Karpas-422 (cell line): Measurements from ENCODE around the gene ZNF763. TPM values are rescaled to one million over a fixed set of nuclear protein-coding genes. Genes with fewer than 3 reads are reported as not detected.
"Not testable (repeated sequence)": the region's sequence is repeated elsewhere in the genome, so short reads cannot be mapped to it uniquely, and the experiment has no call there.

Experiments
- DNase-seq: peaks from one replicate; pipeline ENCODE4 v3.0.0-alpha.2; 2015
- H2AFZ ChIP-seq: fragments of 200-600 bp; sonication (generic); 2 replicates; pipeline ENCODE4 v1.6.1; 2014; ENCODE audit warnings: antibody characterized with exemption, low read length, mixed read lengths
- H3K27ac ChIP-seq: fragments of 200-600 bp; sonication (generic); 2 replicates; pipeline ENCODE4 v1.5.1; 2014; ENCODE audit warnings: mild to moderate bottlenecking, low read length, moderate library complexity
- H3K27me3 ChIP-seq: fragments of 200-600 bp; sonication (generic); 2 replicates; pipeline ENCODE4 v1.6.1; 2014; ENCODE audit warnings: low read length, mixed read lengths
- H3K36me3 ChIP-seq: fragments of 200-600 bp; sonication (generic); 2 replicates; pipeline ENCODE4 v1.6.1; 2014; ENCODE audit warnings: low read length, mixed read lengths; ENCODE audit not compliant: insufficient read depth
- H3K4me1 ChIP-seq: fragments of 200-600 bp; sonication (generic); 2 replicates; pipeline ENCODE4 v1.6.1; 2014; ENCODE audit warnings: mild to moderate bottlenecking, low read length, mixed read lengths
- H3K4me2 ChIP-seq: fragments of 200-600 bp; sonication (generic); 2 replicates; pipeline ENCODE4 v1.6.1; 2014; ENCODE audit warnings: low read length, low read depth, mild to moderate bottlenecking; ENCODE audit not compliant: poor library complexity, severe bottlenecking
- H3K4me3 ChIP-seq: fragments of 200-600 bp; sonication (generic); 2 replicates; pipeline ENCODE4 v1.5.1; 2014; ENCODE audit warnings: mild to moderate bottlenecking, antibody characterized with exemption, low read length, mixed read lengths
- H3K79me2 ChIP-seq: fragments of 200-600 bp; sonication (generic); 2 replicates; pipeline ENCODE4 v1.6.1; 2014; ENCODE audit warnings: mild to moderate bottlenecking, low read length, mixed read lengths
- H3K9ac ChIP-seq: fragments of 200-600 bp; sonication (generic); 2 replicates; pipeline ENCODE4 v1.6.0; 2014; ENCODE audit warnings: low read length
- H3K9me2 ChIP-seq: fragments of 200-600 bp; sonication (generic), shearing (Covaris generic); replicated peaks from 2 replicates; pipeline ENCODE4 v1.6.0; 2014; ENCODE audit warnings: mild to moderate bottlenecking, low read length, moderate library complexity; ENCODE audit not compliant: insufficient read depth
- H3K9me3 ChIP-seq: fragments of 300-700, 200-600 bp; sonication (generic); 2 replicates; pipeline ENCODE4 v1.6.1; 2014; ENCODE audit warnings: low read length, mixed read lengths
- H4K20me1 ChIP-seq: fragments of 200-600 bp; sonication (generic); 2 replicates; pipeline ENCODE4 v1.6.1; 2014; ENCODE audit warnings: mild to moderate bottlenecking, antibody characterized with exemption, low read length, low read depth; ENCODE audit not compliant: insufficient read depth
- total RNA-seq: library from RNA; depleted of rRNA; stranded (reverse); fragments of >200 nt; shearing (Covaris generic); gene quantifications from 2 replicates; pipeline ENCODE4 v1.2.3, GENCODE V29; 2014; ENCODE audit warnings: low replicate concordance; rRNA removed

ZNF763 gene
- total RNA-seq = 3.2 and 9.2 TPM in 2 replicates

DNA sequence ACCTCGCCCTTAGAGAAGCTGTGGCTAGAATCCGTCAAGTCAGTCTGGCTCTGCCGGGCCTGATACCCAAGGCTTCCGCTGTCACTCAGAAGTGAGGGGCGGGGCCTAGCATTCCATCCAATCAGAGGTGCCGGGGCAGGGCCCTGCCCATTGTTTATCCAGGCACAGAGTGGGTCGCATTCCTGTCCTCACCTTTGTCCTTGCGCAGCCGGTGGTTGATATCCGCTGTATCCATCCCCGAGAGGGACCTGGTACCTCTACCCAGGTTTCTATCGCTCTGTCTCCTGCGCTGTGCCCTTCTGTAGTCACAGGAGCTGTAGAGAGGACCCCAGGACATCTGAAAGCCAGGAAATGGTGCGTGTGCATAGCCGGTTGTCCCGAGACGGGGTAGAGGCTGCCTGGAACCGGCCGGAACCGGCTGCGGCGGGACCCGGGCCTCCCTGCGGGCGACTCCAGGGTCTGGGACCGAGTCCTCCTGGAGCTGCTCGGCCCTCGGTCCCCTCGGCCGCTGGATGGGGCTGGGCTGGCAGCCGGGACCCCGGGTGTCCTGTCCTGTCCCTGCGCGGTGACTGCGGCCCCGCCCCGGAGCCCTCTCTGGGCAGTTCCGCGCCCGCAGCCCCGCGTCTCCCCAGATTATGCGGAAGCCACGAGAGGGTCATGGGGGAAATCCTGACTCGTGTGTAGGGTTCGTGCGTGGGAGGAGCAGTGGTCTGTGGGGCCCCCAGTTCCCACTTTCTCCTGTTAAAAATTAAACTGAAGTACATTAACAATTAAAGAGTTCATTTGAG is at the start of gene ZNF763:
Gene ZNF763 (plus strand): TSS at position 183 of the 788 bp plus-strand sequence. CDS start 169 bp downstream, at position 352.
- peak within 1 kb of the TSS; percentile 83 for H2AFZ ChIP-seq

DNA sequence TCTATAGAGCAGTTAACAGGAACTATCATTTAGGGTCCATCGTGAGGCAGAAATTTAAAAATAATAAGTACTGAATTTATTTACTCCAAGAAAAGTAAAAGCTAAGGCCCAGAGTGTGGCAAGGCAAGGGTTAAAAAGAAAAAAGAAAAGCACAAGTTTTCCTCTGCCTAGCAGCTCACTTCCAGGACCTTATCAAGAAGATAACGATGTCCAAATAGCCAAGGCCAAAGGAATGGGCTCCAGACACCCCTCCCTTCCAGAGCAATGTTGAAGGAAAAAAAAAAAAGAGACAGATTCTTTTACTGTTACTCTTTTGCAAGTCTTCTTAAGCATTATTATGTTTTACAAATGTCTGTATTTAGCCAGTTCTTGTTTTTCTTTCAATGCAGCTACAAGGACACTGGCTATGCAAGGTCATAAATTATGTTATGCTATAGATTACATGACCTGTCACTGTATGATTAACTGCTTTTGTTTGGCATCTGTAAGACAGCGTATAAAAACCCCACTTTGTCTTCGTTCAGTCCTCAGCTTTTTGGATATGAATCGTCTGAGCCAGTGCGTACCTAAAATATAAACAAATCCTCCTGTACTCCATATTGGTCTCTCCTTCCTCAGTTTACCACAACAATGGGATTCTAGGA is 42.9 kb upstream of the ZNF763 start:
- H3K27me3 ChIP-seq = no peaks in the 10 kb centered on the region
- no peak overlapping the region for H3K4me2 ChIP-seq
- peaks cover 10% of the 10 kb centered on the region for H3K36me3 ChIP-seq
- H3K9me2 ChIP-seq = no peaks in the 10 kb centered on the region
- peaks cover 6% of the 10 kb centered on the region; the same call in 1 of the 2 replicates for H3K9me3 ChIP-seq
- no peaks in the 10 kb centered on the region for H4K20me1 ChIP-seq
- H3K27ac ChIP-seq = no peak overlapping the region
- H3K4me3 ChIP-seq = no peak overlapping the region
- peaks cover 20% of the 10 kb centered on the region for H3K79me2 ChIP-seq
- peaks cover 13% of the 10 kb centered on the region for H3K4me1 ChIP-seq
- no peak overlapping the region for H3K9ac ChIP-seq
- DNase-seq = no peak
- no peak overlapping the region for H2AFZ ChIP-seq

More for the DNA sequence above, at the start of gene ZNF763:
- H3K27me3 ChIP-seq = no peaks in the 10 kb centered on the region
- H3K9ac ChIP-seq = peak within 1 kb of the TSS; percentile 82
- peak within 1 kb of the TSS; percentile 85 for H3K4me2 ChIP-seq
- no peaks in the 10 kb centered on the region for H3K9me2 ChIP-seq
- H3K79me2 ChIP-seq = 0 out of 2 replicates have a peak, but pooled peaks cover 5% of the 10 kb centered on the region
- H3K4me1 ChIP-seq = peaks cover 15% of the 10 kb centered on the region
- H3K36me3 ChIP-seq = peaks cover 8% of the 10 kb centered on the region
- peak within 1 kb of the TSS; percentile 91 for H3K4me3 ChIP-seq
- H4K20me1 ChIP-seq = no peaks in the 10 kb centered on the region
- no peaks in the 10 kb centered on the region for H3K9me3 ChIP-seq
- peak within 1 kb of the TSS; percentile 63 for H3K27ac ChIP-seq
- DNase-seq = peak; percentile 97

DNA sequence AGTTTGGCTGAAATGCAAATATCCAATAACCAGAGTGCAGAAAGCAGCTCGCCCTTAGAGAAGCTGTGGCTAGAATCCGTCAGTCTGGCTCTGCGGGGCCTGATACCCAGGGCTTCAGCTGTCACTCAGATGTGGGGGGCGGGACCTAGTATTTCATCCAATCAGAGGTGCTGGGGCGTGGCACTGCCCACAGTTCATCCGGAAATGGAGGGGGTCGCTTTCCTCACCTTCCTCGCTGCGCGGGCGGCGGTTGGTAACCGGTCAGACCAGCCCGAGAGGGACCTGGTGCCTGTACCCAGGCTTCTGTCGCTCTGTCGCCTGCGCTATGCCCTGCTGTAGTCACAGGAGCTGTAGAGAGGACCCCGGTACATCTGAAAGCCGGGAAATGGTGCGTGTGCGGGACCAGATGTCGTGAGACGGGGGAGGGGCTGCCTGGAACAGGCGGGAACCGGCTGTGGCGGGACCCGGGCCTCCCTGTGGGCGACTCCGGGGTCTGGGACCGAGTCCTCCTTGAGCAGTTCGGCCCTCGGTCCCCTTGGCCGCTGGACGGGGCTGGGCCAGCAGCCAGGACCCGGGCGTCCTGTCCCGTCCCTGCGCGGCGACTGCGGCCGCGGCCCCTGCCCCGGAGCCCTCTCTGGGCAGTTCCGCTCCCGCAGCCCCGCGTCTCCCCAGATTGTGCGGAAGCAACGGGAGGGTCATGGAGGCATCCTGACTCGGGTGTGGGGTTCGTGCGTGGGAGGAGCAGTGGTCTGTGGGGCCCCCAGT is 39.8 kb upstream of the ZNF763 start, which contains the start of gene ZNF700:
Gene ZNF700 (plus strand): TSS at position 222 of the 765 bp plus-strand sequence. CDS start 104 bp downstream, at position 326.
- Histone ChIP-seq H3K4me3 (peak within 1 kb of the TSS; percentile 85), H3K27me3 (no peaks in the 10 kb centered on the region), H3K4me1 (peaks cover 13% of the 10 kb centered on the region), H2AFZ (peak within 1 kb of the TSS; percentile 92; the same call in 1 of the 2 replicates), H3K9me2 (no peaks in the 10 kb centered on the region), H3K9ac (peak within 1 kb of the TSS; percentile 96), H4K20me1 (no peaks in the 10 kb centered on the region), H3K79me2 (peaks cover 48% of the 10 kb centered on the region), H3K4me2 (peak within 1 kb of the TSS; percentile 88), H3K9me3 (peaks cover 17% of the 10 kb centered on the region), H3K27ac (peak within 1 kb of the TSS; percentile 97), H3K36me3 (peaks cover 37% of the 10 kb centered on the region)
- peak; percentile 99 for DNase-seq

DNA sequence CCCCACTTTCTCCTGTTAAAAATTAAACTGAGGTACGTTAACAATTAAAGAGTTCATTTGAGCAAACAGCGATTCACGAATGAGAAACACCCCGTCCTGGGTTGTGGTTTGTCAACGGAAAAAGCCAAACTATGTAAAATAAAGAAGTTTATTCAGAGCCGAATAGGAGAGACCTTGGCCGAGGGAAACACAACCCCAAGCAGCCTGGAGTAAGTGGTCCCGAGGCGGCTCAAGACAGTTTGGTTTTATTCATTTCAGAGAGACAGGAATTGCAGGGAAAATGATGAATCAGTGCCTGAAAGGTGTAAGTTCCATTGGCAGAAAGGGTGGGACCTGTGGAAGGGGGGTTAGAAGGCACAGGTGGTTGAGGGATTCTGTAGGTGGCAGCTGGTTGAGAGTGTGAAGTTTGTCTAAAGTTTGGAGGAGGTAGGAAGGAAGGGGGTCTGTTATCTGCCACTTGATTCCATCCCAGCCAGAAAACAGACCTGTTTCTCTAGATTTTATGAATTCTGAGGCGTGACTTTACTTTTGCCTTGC is 39.1 kb upstream of the ZNF763 start:
- H2AFZ ChIP-seq = not testable (repeated sequence)

DNA sequence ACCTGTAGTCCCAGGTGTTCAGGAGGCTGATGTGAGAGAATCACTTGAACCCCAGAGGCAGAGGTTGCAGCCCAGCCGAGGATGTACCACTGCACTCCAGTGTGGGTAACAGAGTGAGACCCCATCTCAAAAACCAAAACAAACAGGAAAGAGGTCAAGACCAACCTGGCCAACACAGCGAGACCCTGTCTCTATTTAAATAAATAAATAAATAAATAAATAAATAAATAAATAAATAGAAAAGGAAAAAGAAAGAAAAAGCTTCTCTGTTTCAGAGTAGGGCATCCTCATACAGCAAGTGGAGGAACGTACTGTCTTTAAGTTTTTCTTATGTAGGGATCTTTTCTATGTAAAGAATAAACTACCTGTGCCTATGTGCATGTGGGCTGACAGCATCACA is 37.6 kb upstream of the ZNF763 start:
- Histone ChIP-seq H3K4me2 (no peak overlapping the region), H3K79me2 (peaks cover 69% of the 10 kb centered on the region), H3K4me1 (peaks cover 13% of the 10 kb centered on the region), H3K9me2 (no peaks in the 10 kb centered on the region), H3K27me3 (no peaks in the 10 kb centered on the region), H3K4me3 (peak overlapping the region; percentile 85; the same call in 1 of the 2 replicates), H2AFZ (no peak overlapping the region), H3K9me3 (peaks cover 18% of the 10 kb centered on the region), H3K36me3 (peaks cover 56% of the 10 kb centered on the region), H4K20me1 (no peaks in the 10 kb centered on the region), H3K27ac (no peak overlapping the region), H3K9ac (no peak overlapping the region)
- DNase-seq = no peak

More for the DNA sequence above, 39.1 kb upstream of the ZNF763 start:
- peak overlapping the region; percentile 88 for H3K4me2 ChIP-seq
- peaks cover 54% of the 10 kb centered on the region for H3K79me2 ChIP-seq
- peaks cover 13% of the 10 kb centered on the region for H3K4me1 ChIP-seq
- H3K9me2 ChIP-seq, H4K20me1 ChIP-seq, DNase-seq, H3K27me3 ChIP-seq: not testable (repeated sequence)
- peaks cover 43% of the 10 kb centered on the region for H3K36me3 ChIP-seq
- H3K9ac ChIP-seq = peak overlapping the region; percentile 96
- peaks cover 18% of the 10 kb centered on the region for H3K9me3 ChIP-seq
- H3K4me3 ChIP-seq = peak overlapping the region; percentile 85
- peak overlapping the region; percentile 97 for H3K27ac ChIP-seq

DNA sequence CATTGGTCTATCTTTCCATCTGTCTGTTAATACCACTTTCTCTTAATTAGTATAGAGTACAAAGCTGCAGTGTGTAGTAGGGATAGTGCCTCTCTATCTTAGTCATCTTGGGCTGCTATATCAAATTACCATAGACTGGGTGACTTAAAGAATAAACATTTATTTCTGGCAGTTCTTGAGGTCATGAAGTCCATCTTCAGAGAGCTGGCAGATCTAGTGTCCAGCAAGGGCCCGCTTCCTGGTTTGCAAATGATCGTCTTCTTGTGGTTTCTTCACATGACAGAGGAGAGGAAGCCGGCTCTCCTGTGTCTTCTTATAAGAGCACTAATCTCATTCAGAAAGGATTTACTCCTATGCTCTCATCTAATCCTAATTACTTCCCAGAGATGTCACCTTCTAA is 33.8 kb upstream of the ZNF763 start:
- Histone ChIP-seq H3K4me2 (no peak overlapping the region), H4K20me1 (no peaks in the 10 kb centered on the region), H3K36me3 (peaks cover 79% of the 10 kb centered on the region), H3K27me3 (no peaks in the 10 kb centered on the region), H3K27ac (no peak overlapping the region), H3K9me3 (peaks cover 39% of the 10 kb centered on the region), H3K4me3 (no peak overlapping the region), H3K79me2 (peaks cover 92% of the 10 kb centered on the region), H3K9me2 (no peaks in the 10 kb centered on the region), H2AFZ (no peak overlapping the region), H3K4me1 (peaks cover 2% of the 10 kb centered on the region), H3K9ac (no peak overlapping the region)
- no peak for DNase-seq

DNA sequence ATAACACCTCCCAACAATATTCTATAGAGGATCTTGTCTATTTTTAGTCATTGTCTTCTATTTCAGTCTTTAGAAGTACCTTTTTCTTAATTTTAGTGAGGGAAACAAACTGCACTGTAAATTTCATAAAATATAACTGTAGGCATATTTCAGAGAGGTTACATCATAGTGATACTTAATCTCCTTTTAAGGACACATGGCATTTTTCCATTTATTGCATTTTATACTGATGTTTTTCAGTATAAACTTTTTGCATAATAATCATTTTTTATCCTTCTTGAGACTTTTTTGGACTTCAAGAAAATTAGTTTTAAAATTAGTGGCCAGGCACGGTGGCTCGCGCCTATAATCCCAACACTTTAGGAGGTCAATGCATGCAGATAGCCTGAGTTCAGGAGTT is 33.3 kb upstream of the ZNF763 start:
- H3K9ac ChIP-seq = no peak overlapping the region
- H3K79me2 ChIP-seq = peaks cover 88% of the 10 kb centered on the region
- H4K20me1 ChIP-seq = no peaks in the 10 kb centered on the region
- no peak overlapping the region for H3K27ac ChIP-seq
- H3K36me3 ChIP-seq = peaks cover 75% of the 10 kb centered on the region
- no peaks in the 10 kb centered on the region for H3K27me3 ChIP-seq
- no peaks in the 10 kb centered on the region for H3K4me1 ChIP-seq
- H2AFZ ChIP-seq = no peak overlapping the region
- H3K4me3 ChIP-seq = no peak overlapping the region
- H3K9me3 ChIP-seq = peaks cover 38% of the 10 kb centered on the region
- no peak overlapping the region for H3K4me2 ChIP-seq
- no peaks in the 10 kb centered on the region for H3K9me2 ChIP-seq
- no peak for DNase-seq
